ENCODE data around the gene MEGF6. TPM values are rescaled to one million over a fixed set of nuclear protein-coding genes. Genes with fewer than 3 reads are reported as not detected.

The MEGF6 gene
- total and polyA plus RNA-seq, 2 donors (not counting 1 experiment from before 2014, with no cell fraction given): 43.2 to 77.3 TPM

DNA sequence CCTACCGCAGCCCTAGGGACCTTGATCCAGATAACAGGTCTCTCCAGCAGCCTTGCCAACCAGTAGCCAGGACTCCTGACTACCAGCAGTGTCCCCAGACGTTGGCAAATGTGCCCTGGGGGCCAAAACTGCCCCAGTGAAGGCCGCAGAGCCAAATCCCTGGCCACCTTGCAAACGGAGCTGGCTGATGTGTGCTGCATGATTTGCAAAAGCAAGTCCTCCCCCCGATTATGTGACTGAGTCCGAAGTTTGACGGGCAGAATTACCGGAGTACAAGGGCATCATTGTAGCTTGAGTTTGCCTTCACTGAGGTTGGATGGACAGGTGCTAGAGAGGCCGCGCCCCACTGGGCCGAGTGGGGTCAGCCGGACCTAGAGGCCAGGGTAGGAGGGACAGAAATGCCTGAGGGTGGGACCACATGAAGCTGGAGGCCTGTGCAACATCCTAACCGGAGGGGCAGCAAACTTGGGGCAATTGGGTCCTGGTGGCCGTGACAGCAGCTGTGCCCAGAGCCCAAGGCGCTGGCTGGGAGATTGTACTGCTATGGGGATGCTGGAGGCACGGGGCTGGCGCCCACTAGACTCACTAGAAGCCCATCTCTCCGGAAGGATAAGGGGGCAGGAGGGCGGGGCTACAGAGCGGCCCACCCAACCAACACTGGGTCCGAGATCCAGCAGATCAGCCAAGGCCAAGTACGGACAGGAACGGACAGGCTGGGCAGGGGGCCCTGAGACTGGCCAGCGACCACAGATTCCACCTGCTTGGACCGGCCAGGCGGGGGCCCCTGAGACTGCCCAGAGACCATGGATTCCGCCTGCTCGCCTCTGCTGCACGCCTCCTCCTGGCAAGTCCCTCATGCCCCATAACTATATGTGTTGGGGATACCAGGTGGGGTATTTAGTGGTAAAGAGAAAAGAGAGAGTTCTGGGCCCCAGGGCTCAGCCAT lies 154.1 kb downstream of the MEGF6 start:
- WGBS (ENCODE audit: insufficient coverage): 94% methylated on average over 21 of the region's 29 CpGs
- ChIA-PET POLR2A (no interaction called here), CTCF (no interaction called here)
- Histone ChIP-seq H3K36me3 (replicated peaks in 1 of 2; ENCODE audit: control extremely low read depth in 1 of 2, control insufficient read depth in 1 of 2, extremely low read depth in 1 of 2, insufficient read depth in 2 of 2, low read length in 1 of 2) (no peaks in the 10 kb centered on the region), H2AFZ (ENCODE audit: insufficient read depth, low read depth, low read length, poor library complexity, severe bottlenecking) (no peak overlapping the region), H3K9ac (ENCODE audit: low read length) (no peak overlapping the region), H3K79me2 (ENCODE audit: control insufficient read depth, insufficient read depth, low read length) (no peaks in the 10 kb centered on the region), H3K27me3 (replicated peaks in 1 of 4; ENCODE audit: control extremely low read depth in 1 of 4, control insufficient read depth in 3 of 4, insufficient read depth in 4 of 4, low read length in 3 of 4) (peaks cover 0 to 32% (median 13%) of the 10 kb centered on the region in 4 experiments), H3K4me3 (ENCODE audit: control extremely low read depth in 1 of 5, extremely low read depth in 1 of 5, insufficient read depth in 1 of 5, low read depth in 2 of 5, low read length in 4 of 5) (no peak overlapping the region), H3K9me3 (ENCODE audit: control extremely low read depth in 1 of 3, control insufficient read depth in 2 of 3, insufficient read depth in 1 of 3, low read length in 2 of 3) (peaks cover 0 to 13% (median 0%) of the 10 kb centered on the region in 3 donors), H4K20me1 (ENCODE audit: control insufficient read depth, insufficient read depth, low read length, poor library complexity, severe bottlenecking) (no peaks in the 10 kb centered on the region), H3K4me2 (replicated peaks; ENCODE audit: low read depth, low read length, poor library complexity, severe bottlenecking) (no peak overlapping the region), H3K4me1 (ENCODE audit: control insufficient read depth in 2 of 2, insufficient read depth in 2 of 2, low read length in 2 of 2) (peaks cover 16 to 20% of the 10 kb centered on the region in 2 donors), H3K27ac (ENCODE audit: low read length in 2 of 2) (no peak overlapping the region)
- DNase-seq (no peak), ATAC-seq (ENCODE audit: low read depth) (no peak)
- no peak overlapping the region for H3K4me3 Mint-ChIP-seq
- peaks cover 3% of the 10 kb centered on the region for H3K4me1 Mint-ChIP-seq
- peaks cover 4% of the 10 kb centered on the region for H3K27me3 Mint-ChIP-seq
- TF ChIP-seq CTCF (IDR thresholded peaks at IDR 0.05) (no peak), EZH2 (IDR thresholded peaks at IDR 0.05; ENCODE audit: borderline replicate concordance, insufficient read depth, low read depth, low read length, poor library complexity, severe bottlenecking) (no peak)
- intact Hi-C loops (cut with micrococcal nuclease): no loop called here
- H3K27ac Mint-ChIP-seq: no peak overlapping the region
- no peaks in the 10 kb centered on the region for H3K9me3 Mint-ChIP-seq (ENCODE audit: insufficient read depth)

DNA sequence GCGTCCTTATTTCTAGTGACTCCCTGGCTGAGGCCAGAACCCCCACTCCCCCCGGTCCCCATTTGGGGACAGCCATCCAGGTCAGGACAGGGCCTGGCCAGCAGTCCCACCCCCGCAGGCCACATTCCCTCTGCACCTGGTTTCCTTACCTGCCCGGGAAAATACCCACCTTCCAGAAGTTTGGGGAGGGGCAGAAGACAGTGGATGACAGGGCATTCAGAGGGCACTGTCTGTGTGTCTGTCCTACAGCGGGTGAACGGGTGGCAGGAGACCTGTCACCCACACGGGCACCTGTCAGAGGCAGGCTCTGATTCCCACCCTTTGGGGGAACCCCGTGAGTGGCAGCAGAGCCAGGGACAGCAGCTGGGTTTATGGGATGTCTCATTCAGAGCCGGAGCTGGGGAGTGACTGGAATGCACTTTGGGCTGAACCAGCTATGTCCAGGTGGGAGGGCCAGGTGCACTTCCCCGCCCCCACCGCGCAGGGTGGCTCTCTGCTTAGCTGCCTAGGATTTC lies 154.8 kb downstream of the MEGF6 start:
- H3K9me3 ChIP-seq (ENCODE audit: control extremely low read depth in 1 of 3, control insufficient read depth in 2 of 3, insufficient read depth in 1 of 3, low read length in 2 of 3): peaks cover 0 to 14% (median 0%) of the 10 kb centered on the region in 3 donors
- WGBS (ENCODE audit: insufficient coverage): 86% methylated on average over 12 of the region's 12 CpGs
- H3K27ac Mint-ChIP-seq: no peak overlapping the region
- no peaks in the 10 kb centered on the region for H3K79me2 ChIP-seq (ENCODE audit: control insufficient read depth, insufficient read depth, low read length)
- H3K9me3 Mint-ChIP-seq (ENCODE audit: insufficient read depth): no peaks in the 10 kb centered on the region
- ChIA-PET CTCF (no interaction called here), POLR2A (no interaction called here)
- ATAC-seq (ENCODE audit: low read depth): no peak
- no peaks in the 10 kb centered on the region for H3K36me3 ChIP-seq (replicated peaks in 1 of 2; ENCODE audit: control extremely low read depth in 1 of 2, control insufficient read depth in 1 of 2, extremely low read depth in 1 of 2, insufficient read depth in 2 of 2, low read length in 1 of 2)
- H4K20me1 ChIP-seq (ENCODE audit: control insufficient read depth, insufficient read depth, low read length, poor library complexity, severe bottlenecking): no peaks in the 10 kb centered on the region
- no peak overlapping the region for H2AFZ ChIP-seq (ENCODE audit: insufficient read depth, low read depth, low read length, poor library complexity, severe bottlenecking)
- H3K4me3 Mint-ChIP-seq: no peak overlapping the region
- peaks cover 6% of the 10 kb centered on the region for H3K27me3 Mint-ChIP-seq
- H3K4me3 ChIP-seq (ENCODE audit: control extremely low read depth in 1 of 5, extremely low read depth in 1 of 5, insufficient read depth in 1 of 5, low read depth in 2 of 5, low read length in 4 of 5): no peak overlapping the region
- DNase-seq: no peak
- peaks cover 0 to 39% (median 14%) of the 10 kb centered on the region in 4 experiments for H3K27me3 ChIP-seq (replicated peaks in 1 of 4; ENCODE audit: control extremely low read depth in 1 of 4, control insufficient read depth in 3 of 4, insufficient read depth in 4 of 4, low read length in 3 of 4)
- no peak for TF ChIP-seq CTCF (IDR thresholded peaks at IDR 0.05)
- no peak for TF ChIP-seq EZH2 (IDR thresholded peaks at IDR 0.05; ENCODE audit: borderline replicate concordance, insufficient read depth, low read depth, low read length, poor library complexity, severe bottlenecking)
- intact Hi-C loops (cut with micrococcal nuclease): no loop called here
- no peak overlapping the region for H3K27ac ChIP-seq (ENCODE audit: low read length in 2 of 2)
- H3K4me1 Mint-ChIP-seq: peaks cover 3% of the 10 kb centered on the region
- H3K4me1 ChIP-seq (ENCODE audit: control insufficient read depth in 2 of 2, insufficient read depth in 2 of 2, low read length in 2 of 2): peaks cover 16 to 20% of the 10 kb centered on the region in 2 donors
- no peak overlapping the region for H3K9ac ChIP-seq (ENCODE audit: low read length)
- H3K4me2 ChIP-seq (replicated peaks; ENCODE audit: low read depth, low read length, poor library complexity, severe bottlenecking): no peak overlapping the region
